Trophoblast cell (in vitro differentiated cells and primary cell): ENCODE results near the gene OR2W1. TPM values are rescaled to one million over a fixed set of nuclear protein-coding genes. Genes with fewer than 3 reads are reported as not detected.

ENCODE experiments used
- DNase-seq, 2 donors: peaks; one replicate each; pipeline ENCODE4 v3.0.0-alpha.2; 2016
- H2AFZ ChIP-seq: 2 replicates; pipeline ENCODE4 v1.6.1; 2013; ENCODE audit warnings: low read length, moderate library complexity, mild to moderate bottlenecking; ENCODE audit not compliant: insufficient read depth, poor library complexity
- H2AK5ac ChIP-seq: 2 replicates; pipeline ENCODE4 v1.6.1; 2013; ENCODE audit warnings: mild to moderate bottlenecking, low read length
- H2BK120ac ChIP-seq: 2 replicates; pipeline ENCODE4 v1.6.1; 2013; ENCODE audit warnings: low read length, mild to moderate bottlenecking, moderate library complexity; ENCODE audit not compliant: insufficient read depth, poor library complexity
- H2BK12ac ChIP-seq: 2 replicates; pipeline ENCODE4 v1.6.1; 2013; ENCODE audit warnings: mild to moderate bottlenecking, low read length, moderate library complexity
- H2BK5ac ChIP-seq: 2 replicates; pipeline ENCODE4 v1.6.1; 2013; ENCODE audit warnings: low read length, low read depth, moderate library complexity, mild to moderate bottlenecking; ENCODE audit not compliant: poor library complexity
- H3K14ac ChIP-seq: 2 replicates; pipeline ENCODE4 v1.6.1; 2013; ENCODE audit warnings: mild to moderate bottlenecking, low read length
- H3K18ac ChIP-seq: 2 replicates; pipeline ENCODE4 v1.6.1; 2013; ENCODE audit warnings: mild to moderate bottlenecking, low read length
- H3K23ac ChIP-seq: 2 replicates; pipeline ENCODE4 v1.6.1; 2013; ENCODE audit warnings: low read length
- H3K27ac ChIP-seq: 2 replicates; pipeline ENCODE4 v1.5.1; 2013; ENCODE audit warnings: low read depth, mild to moderate bottlenecking, inconsistent platforms, low read length, moderate library complexity
- H3K27me3 ChIP-seq: 2 replicates; pipeline ENCODE4 v1.6.1; 2013; ENCODE audit warnings: inconsistent platforms, mild to moderate bottlenecking, low read length, moderate library complexity; ENCODE audit not compliant: insufficient read depth
- H3K36me3 ChIP-seq, 2 experiments: 1 replicate in 1 of 2; 2 replicates in 1 of 2; pipeline ENCODE4 v1.6.1; 2013; ENCODE audit warnings: low read length in 2 of 2, mild to moderate bottlenecking in 2 of 2, moderate library complexity in 1 of 2; ENCODE audit not compliant: insufficient read depth in 2 of 2, control insufficient read depth in 1 of 2
- H3K4ac ChIP-seq: 2 replicates; pipeline ENCODE4 v1.6.1; 2013; ENCODE audit warnings: low read depth, mild to moderate bottlenecking, low read length, moderate library complexity
- H3K4me1 ChIP-seq, 2 experiments: 1 replicate in 1 of 2; 2 replicates in 1 of 2; pipeline ENCODE4 v1.6.1; 2013; ENCODE audit warnings: low read length in 2 of 2, mild to moderate bottlenecking in 2 of 2, moderate library complexity in 1 of 2; ENCODE audit not compliant: insufficient read depth in 2 of 2, control insufficient read depth in 1 of 2
- H3K4me2 ChIP-seq: 2 replicates; pipeline ENCODE4 v1.6.1; 2013; ENCODE audit warnings: inconsistent platforms, mild to moderate bottlenecking, low read length, moderate library complexity
- H3K4me3 ChIP-seq: 2 replicates; pipeline ENCODE4 v1.5.1; 2013; ENCODE audit warnings: mild to moderate bottlenecking, low read depth, low read length, inconsistent platforms
- H3K79me1 ChIP-seq: one replicate; pipeline ENCODE4 v1.6.1; 2013; ENCODE audit warnings: low read length
- H3K79me2 ChIP-seq: 2 replicates; pipeline ENCODE4 v1.6.1; 2013; ENCODE audit warnings: low read length, mild to moderate bottlenecking; ENCODE audit not compliant: control insufficient read depth, insufficient read depth, poor library complexity
- H3K9ac ChIP-seq: 2 replicates; pipeline ENCODE4 v1.6.1; 2013; ENCODE audit warnings: mild to moderate bottlenecking, low read length
- H3K9me3 ChIP-seq: 2 replicates; pipeline ENCODE4 v1.6.1; 2013; ENCODE audit warnings: low read depth, mild to moderate bottlenecking, control low read depth, inconsistent platforms, low read length; ENCODE audit not compliant: insufficient read depth
- H4K12ac ChIP-seq: 2 replicates; pipeline ENCODE4 v1.6.1; 2013; ENCODE audit warnings: low read depth, mild to moderate bottlenecking, low read length, moderate library complexity
- H4K8ac ChIP-seq: 2 replicates; pipeline ENCODE4 v1.6.1; 2013; ENCODE audit warnings: low read depth, mild to moderate bottlenecking, low read length, moderate library complexity
- H4K91ac ChIP-seq: one replicate; pipeline ENCODE4 v1.6.1; 2013; ENCODE audit warnings: low read depth, mild to moderate bottlenecking, low read length, moderate library complexity
- WGBS: extraction: QIAGEN DNeasy Blood & Tissue Kit; methylation state at CpG from one replicate; pipeline ENCODE4 v1.1.7; 2013; ENCODE audit warnings: missing lambda C conversion rate; ENCODE audit not compliant: insufficient read length, insufficient coverage; ENCODE audit errors: extremely low coverage; 5-methylcytosine and 5-hydroxymethylcytosine counted together
- polyA plus RNA-seq: library from polyadenylated mRNA; stranded (reverse); fragments of 200-250 nt; gene quantifications from 2 replicates; pipeline ENCODE4 v1.2.3, GENCODE V29; 2013

The OR2W1 gene, protein sequence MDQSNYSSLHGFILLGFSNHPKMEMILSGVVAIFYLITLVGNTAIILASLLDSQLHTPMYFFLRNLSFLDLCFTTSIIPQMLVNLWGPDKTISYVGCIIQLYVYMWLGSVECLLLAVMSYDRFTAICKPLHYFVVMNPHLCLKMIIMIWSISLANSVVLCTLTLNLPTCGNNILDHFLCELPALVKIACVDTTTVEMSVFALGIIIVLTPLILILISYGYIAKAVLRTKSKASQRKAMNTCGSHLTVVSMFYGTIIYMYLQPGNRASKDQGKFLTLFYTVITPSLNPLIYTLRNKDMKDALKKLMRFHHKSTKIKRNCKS
- not detected in 2 replicates for polyA plus RNA-seq

DNA sequence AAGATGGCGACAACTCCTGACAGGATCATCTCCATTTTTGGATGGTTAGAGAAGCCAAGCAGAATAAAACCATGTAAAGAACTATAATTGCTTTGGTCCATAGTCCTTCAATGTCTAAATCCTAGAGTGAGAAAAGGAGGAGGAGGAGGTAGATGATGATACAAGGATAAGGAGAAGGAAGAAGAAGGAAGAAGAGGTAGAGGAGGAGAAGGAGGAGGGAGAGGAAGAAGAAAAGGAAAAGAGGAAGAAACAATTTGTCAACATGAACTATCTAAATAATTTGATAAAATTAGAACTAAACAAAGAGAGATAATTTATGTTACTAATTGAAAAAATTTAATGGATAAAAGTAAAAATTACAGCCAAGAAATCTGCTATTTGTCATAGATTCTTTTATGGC is at the start of gene OR2W1:
TSS of gene OR2W1 (minus strand) at position 101 of the 400 bp plus-strand sequence. CDS start at position 101, 0 bp downstream.
- H2AFZ ChIP-seq, result no peak within 1 kb of the TSS
- no peak for DNase-seq
- no peak within 1 kb of the TSS for H4K91ac ChIP-seq
- no peak within 1 kb of the TSS for H2BK12ac ChIP-seq
- no peak within 1 kb of the TSS for H3K4me2 ChIP-seq
- H3K4me3 ChIP-seq, result no peak within 1 kb of the TSS
- no peaks in the 10 kb centered on the region for H3K9me3 ChIP-seq
- no peak within 1 kb of the TSS for H2AK5ac ChIP-seq
- H3K4ac ChIP-seq, result no peak within 1 kb of the TSS
- WGBS, result no CpG with 5 or more reads among the region's 1 CpG
- no peak within 1 kb of the TSS for H3K27ac ChIP-seq
- no peak within 1 kb of the TSS for H3K23ac ChIP-seq
- no peak within 1 kb of the TSS for H4K12ac ChIP-seq
- no peak within 1 kb of the TSS for H4K8ac ChIP-seq
- no peak within 1 kb of the TSS for H3K9ac ChIP-seq
- H3K27me3 ChIP-seq, result no peaks in the 10 kb centered on the region
- no peak within 1 kb of the TSS for H3K18ac ChIP-seq
- no peaks in the 10 kb centered on the region for H3K79me1 ChIP-seq
- no peak within 1 kb of the TSS for H3K14ac ChIP-seq
- no peak within 1 kb of the TSS for H2BK5ac ChIP-seq
- no peaks in the 10 kb centered on the region for H3K4me1 ChIP-seq
- no peaks in the 10 kb centered on the region for H3K36me3 ChIP-seq
- H2BK120ac ChIP-seq, result no peak within 1 kb of the TSS
- no peaks in the 10 kb centered on the region for H3K79me2 ChIP-seq

DNA sequence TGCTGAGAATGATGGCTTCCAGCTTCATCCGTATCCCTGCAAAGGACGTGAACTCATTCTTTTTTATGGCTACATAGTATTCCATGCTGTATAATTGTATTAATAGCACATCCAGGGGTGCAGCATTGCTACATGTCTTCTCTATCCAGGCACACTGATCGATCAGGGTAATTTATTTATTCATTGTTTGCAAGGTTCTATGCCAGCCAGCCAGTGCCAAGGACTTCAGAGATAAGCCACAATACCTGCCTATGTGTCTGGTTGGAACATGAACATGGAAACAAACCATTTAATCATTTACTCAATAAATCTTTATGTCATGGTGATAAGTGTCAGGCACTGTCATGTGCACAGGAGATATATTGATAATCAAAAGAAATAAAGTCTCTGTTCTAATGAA is 48.0 kb upstream of the OR2W1 start:
- H2AFZ ChIP-seq, result no peak overlapping the region
- DNase-seq, result no peak
- no peak overlapping the region for H3K4me3 ChIP-seq
- no peak overlapping the region for H3K27ac ChIP-seq
- no peak overlapping the region for H2BK120ac ChIP-seq
- no peaks in the 10 kb centered on the region for H3K79me2 ChIP-seq
- H3K18ac ChIP-seq, result no peak overlapping the region
- H4K91ac ChIP-seq, result no peak overlapping the region
- H2BK5ac ChIP-seq, result no peak overlapping the region
- no peak overlapping the region for H3K4ac ChIP-seq
- no peak overlapping the region for H2BK12ac ChIP-seq
- H4K12ac ChIP-seq, result no peak overlapping the region
- H3K9ac ChIP-seq, result no peak overlapping the region
- no CpG with 5 or more reads among the region's 3 CpGs for WGBS
- no peak overlapping the region for H3K23ac ChIP-seq
- H3K27me3 ChIP-seq, result no peaks in the 10 kb centered on the region
- H3K14ac ChIP-seq, result no peak overlapping the region
- no peaks in the 10 kb centered on the region for H3K36me3 ChIP-seq
- no peaks in the 10 kb centered on the region for H3K4me1 ChIP-seq
- no peak overlapping the region for H3K4me2 ChIP-seq
- no peak overlapping the region for H4K8ac ChIP-seq
- H3K79me1 ChIP-seq, result no peaks in the 10 kb centered on the region
- no peak overlapping the region for H2AK5ac ChIP-seq
- no peaks in the 10 kb centered on the region for H3K9me3 ChIP-seq

- WGBS, result no CpG with 5 or more reads among the region's 1 CpG
- H4K12ac ChIP-seq, result no peak within 1 kb of the TSS
- H3K14ac ChIP-seq, result no peak within 1 kb of the TSS
- no peak within 1 kb of the TSS for H3K9ac ChIP-seq
- no peak for DNase-seq
- H3K4ac ChIP-seq, result no peak within 1 kb of the TSS
- H2BK12ac ChIP-seq, result no peak within 1 kb of the TSS
- no peak within 1 kb of the TSS for H3K18ac ChIP-seq
- H3K27me3 ChIP-seq, result no peaks in the 10 kb centered on the region
- no peaks in the 10 kb centered on the region for H3K79me2 ChIP-seq
- peaks cover 2% of the 10 kb centered on the region for H3K9me3 ChIP-seq
- no peak within 1 kb of the TSS for H2BK5ac ChIP-seq
- no peak within 1 kb of the TSS for H3K23ac ChIP-seq
- no peaks in the 10 kb centered on the region for H3K79me1 ChIP-seq
- H3K27ac ChIP-seq, result no peak within 1 kb of the TSS
- H2AFZ ChIP-seq, result no peak within 1 kb of the TSS
- no peaks in the 10 kb centered on the region for H3K4me1 ChIP-seq
- H2BK120ac ChIP-seq, result no peak within 1 kb of the TSS
- no peak within 1 kb of the TSS for H2AK5ac ChIP-seq
- no peak within 1 kb of the TSS for H3K4me2 ChIP-seq
- no peak within 1 kb of the TSS for H3K4me3 ChIP-seq
- no peak within 1 kb of the TSS for H4K8ac ChIP-seq
- H4K91ac ChIP-seq, result no peak within 1 kb of the TSS
- H3K36me3 ChIP-seq, result no peaks in the 10 kb centered on the region
Observed at GRCh38 chr6:29087213-29087612, 42.2 kb upstream of the OR2W1 start, which contains the start of gene OR2B3. OR2B3 (minus strand) TSS chr6:29087313; CDS start chr6:29087248, 65 bp downstream.

- Histone ChIP-seq H2BK5ac (no peak overlapping the region), H3K9ac (no peak overlapping the region), H3K27me3 (no peaks in the 10 kb centered on the region), H3K4me3 (no peak overlapping the region), H3K4ac (no peak overlapping the region), H2BK120ac (no peak overlapping the region), H4K12ac (no peak overlapping the region), H2BK12ac (no peak overlapping the region), H3K79me1 (no peaks in the 10 kb centered on the region), H3K4me2 (no peak overlapping the region), H3K18ac (no peak overlapping the region), H2AFZ (no peak overlapping the region), H3K14ac (no peak overlapping the region), H2AK5ac (no peak overlapping the region), H3K9me3 (peaks cover 2% of the 10 kb centered on the region), H3K36me3 (no peaks in the 10 kb centered on the region), H3K23ac (no peak overlapping the region), H3K79me2 (no peaks in the 10 kb centered on the region), H3K4me1 (no peaks in the 10 kb centered on the region), H3K27ac (no peak overlapping the region), H4K8ac (no peak overlapping the region), H4K91ac (no peak overlapping the region)
- WGBS, result no CpG with 5 or more reads among the region's 15 CpGs
- DNase-seq, result no peak
Observed at GRCh38 chr6:29082457-29082856, 37.5 kb upstream of the OR2W1 start.
